ENCODE measurements around the gene FBXL17. TPM values are rescaled to one million over a fixed set of nuclear protein-coding genes. Genes with fewer than 3 reads are reported as not detected.
A peak's percentile ranks its signal among the peaks of the same experiment; 100 is the strongest.

Gene FBXL17
- total and polyA plus RNA-seq, 2 of the 4 experiments (the other 2 are of a cell fraction) = 3.9 to 8.1 TPM

DNA sequence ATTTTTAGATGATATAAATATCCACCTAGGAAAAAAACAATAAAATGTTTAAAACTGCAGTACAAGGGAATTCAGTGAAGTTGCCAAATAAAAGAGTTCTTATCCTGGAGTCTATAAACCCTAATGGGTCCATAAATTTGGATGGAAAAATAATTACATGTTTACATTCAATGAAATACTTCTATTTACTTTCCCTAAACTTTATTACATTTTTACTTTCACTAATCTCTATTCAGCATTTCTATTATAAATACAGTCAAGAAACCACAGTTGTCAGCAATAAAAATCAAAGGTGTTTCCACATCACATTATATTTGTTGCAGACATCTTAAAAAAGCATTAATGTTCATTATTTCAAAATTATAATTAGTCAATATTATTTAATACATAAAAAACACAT, 118.6 kb downstream of the FBXL17 start:
- Histone ChIP-seq H2BK15ac (ENCODE audit: low read depth, low read length) (no peak overlapping the region), H4K8ac (ENCODE audit: low read depth in 2 of 2, low read length in 2 of 2) (no peak overlapping the region), H4K91ac (ENCODE audit: insufficient read depth, low read depth, low read length) (no peak overlapping the region), H2BK20ac (ENCODE audit: low read depth, low read length) (no peak overlapping the region), H2AFZ (replicated peaks; ENCODE audit: low read length, poor library complexity) (no peak overlapping the region), H3K9me3 (ENCODE audit: control insufficient read depth, insufficient read depth, low read length) (no peaks in the 10 kb centered on the region), H3K27ac (ENCODE audit: insufficient read depth, low read length) (no peak overlapping the region), H2AK9ac (replicated peaks; ENCODE audit: low read depth, low read length, poor library complexity) (no peak overlapping the region), H3K14ac (replicated peaks; ENCODE audit: low read depth, low read length) (no peak overlapping the region), H4K5ac (ENCODE audit: low read depth, low read length) (no peak overlapping the region), H3K18ac (ENCODE audit: low read depth, low read length) (no peak overlapping the region), H2BK120ac (ENCODE audit: low read depth, low read length) (no peak overlapping the region), H3K4ac (ENCODE audit: low read depth, low read length) (no peak overlapping the region), H3K56ac (ENCODE audit: extremely low read depth, insufficient read depth, low read length) (no peak overlapping the region), H2BK5ac (ENCODE audit: low read depth, low read length, poor library complexity, severe bottlenecking) (no peak overlapping the region), H3K4me3 (ENCODE audit: insufficient read depth, low read depth, low read length) (no peak overlapping the region), H4K20me1 (ENCODE audit: insufficient read depth, low read length) (no peaks in the 10 kb centered on the region), H3K79me1 (ENCODE audit: low read depth in 1 of 2, low read length in 2 of 2) (0 out of 4 replicates have a peak, but pooled peaks cover 0 to 3% of the 10 kb centered on the region in 2 experiments), H3K36me3 (ENCODE audit: control insufficient read depth, insufficient read depth, low read length) (no peaks in the 10 kb centered on the region), H3K4me2 (ENCODE audit: low read depth, low read length) (no peak overlapping the region), H3K9me1 (ENCODE audit: insufficient read depth, low read length) (no peaks in the 10 kb centered on the region), H3K27me3 (ENCODE audit: control insufficient read depth, insufficient read depth, low read length) (no peaks in the 10 kb centered on the region), H3K4me1 (ENCODE audit: control insufficient read depth, insufficient read depth, low read length) (no peaks in the 10 kb centered on the region), H3K23ac (ENCODE audit: low read depth, low read length) (no peak overlapping the region), H3K9ac (ENCODE audit: low read depth, low read length) (no peak overlapping the region), H2AK5ac (ENCODE audit: low read depth, low read length) (no peak overlapping the region)
- peak; percentile 50; the same call in 1 of the 2 replicates for TF ChIP-seq MAFK (IDR thresholded peaks at IDR 0.05; ENCODE audit: low read depth, low read length)
- no peak for TF ChIP-seq RFX5 (IDR thresholded peaks at IDR 0.05; ENCODE audit: low read depth, low read length)
- BruUV-seq (replicated peaks) = no TSS peak
- in situ Hi-C loops (cut with MboI; ENCODE audit: low sequenced_read_pairs) = no loop called here
- dilution Hi-C loops (cut with HindIII; ENCODE audit: low sequenced_read_pairs, unreplicated experiment) = no loop called here
- no peak for DNase-seq
- no peak for ATAC-seq (ENCODE audit: low read depth)
- ChIA-PET POLR2A (ENCODE audit: unreplicated experiment) (no interaction called here), CTCF (no interaction called here)
- intact Hi-C loops (cut with micrococcal nuclease) = no loop called here

Data from IMR-90 (cell line).